Activated CD8-positive, alpha-beta memory T cell treated with anti-CD3 and anti-CD28 coated beads for 36 hours (primary cell): Measurements from ENCODE around the gene ZNF135. TPM values are rescaled to one million over a fixed set of nuclear protein-coding genes. Genes with fewer than 3 reads are reported as not detected.

ENCODE experiments used
- CTCF ChIA-PET: fragments of 350-600 bp; sonication (Branson Sonifier 250); formaldehyde crosslinking; loops from one replicate; lab custom pipeline; 2021; ENCODE audit warnings: antibody characterized with exemption; lab: Charles Lee
- POLR2A ChIA-PET: fragments of 350-600 bp; sonication (Branson Sonifier 250); formaldehyde crosslinking; loops from one replicate; lab custom pipeline; 2021; ENCODE audit warnings: antibody characterized with exemption; lab: Charles Lee
- total RNA-seq, 2 experiments: library from RNA; stranded (reverse); gene quantifications; one replicate each; pipeline ENCODE4 v1.2.3, GENCODE V29; 2021

The ZNF135 gene
- under 1 TPM; 0.71 to 0.78 TPM for total RNA-seq

DNA sequence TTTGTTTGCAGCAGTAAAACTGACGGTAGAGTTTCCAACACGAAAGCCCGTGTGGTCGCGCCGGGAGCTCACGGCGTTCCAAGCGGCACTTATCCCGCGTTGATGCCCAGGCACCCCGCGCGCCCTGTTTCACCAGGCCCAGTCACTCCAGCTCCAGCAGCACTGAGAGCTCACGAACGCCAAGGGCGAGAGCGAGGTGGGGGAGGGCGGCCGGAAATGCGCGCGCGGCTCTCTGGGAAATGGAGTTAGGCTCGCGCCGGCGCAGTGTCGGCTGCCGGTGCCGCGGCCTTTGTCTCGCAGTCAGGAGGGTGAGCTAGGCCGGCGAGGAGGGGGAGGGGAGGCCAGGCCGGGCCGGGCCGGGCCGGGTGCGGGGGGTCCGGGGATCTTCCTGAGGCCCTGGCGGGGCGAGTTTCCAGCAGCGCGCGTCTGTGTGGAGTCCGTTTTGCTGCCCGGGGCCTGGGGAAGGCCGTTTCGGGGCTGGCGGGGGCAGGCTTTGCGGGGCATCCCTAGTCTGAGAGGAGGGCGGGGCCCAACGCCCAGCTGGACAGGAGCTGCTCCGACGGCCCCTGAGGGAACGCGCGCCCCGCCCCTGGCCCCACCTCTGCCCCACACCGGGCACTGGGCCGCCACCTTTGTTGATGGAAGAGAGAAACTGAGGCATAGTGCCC, at the start of gene ZNF135:
Gene ZNF135, plus strand, starts transcription at position 280 of the 668 bp plus-strand sequence. CDS start 721 bp downstream, outside the sequence.
- POLR2A ChIA-PET: interaction anchor here (0.7 kb wide), 1 partner anchor 29 kb away, joined by 6 read pairs; no protein-coding TSS in a partner anchor

DNA sequence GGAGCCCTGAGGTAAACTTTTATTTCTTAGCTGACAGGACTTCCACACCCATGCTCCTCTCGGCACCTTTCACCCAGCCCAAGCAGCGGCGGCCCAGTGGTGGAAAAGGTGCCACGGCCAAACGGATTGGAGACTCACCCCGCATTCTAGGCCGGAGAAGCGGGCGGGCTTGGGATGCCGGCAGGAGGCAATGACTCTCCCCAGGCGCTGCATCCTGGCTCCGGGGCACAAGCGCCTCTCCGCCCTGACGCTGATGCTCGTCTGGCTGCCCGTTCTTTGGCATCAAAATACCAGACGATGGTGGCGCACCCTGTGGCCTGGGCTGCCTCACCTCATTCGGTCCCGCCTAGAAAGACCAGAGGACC, 49.8 kb upstream of the ZNF135 start:
- CTCF ChIA-PET: no interaction called here
- POLR2A ChIA-PET: no interaction called here

More for the DNA sequence above, at the start of gene ZNF135:
- CTCF ChIA-PET: no interaction called here

DNA sequence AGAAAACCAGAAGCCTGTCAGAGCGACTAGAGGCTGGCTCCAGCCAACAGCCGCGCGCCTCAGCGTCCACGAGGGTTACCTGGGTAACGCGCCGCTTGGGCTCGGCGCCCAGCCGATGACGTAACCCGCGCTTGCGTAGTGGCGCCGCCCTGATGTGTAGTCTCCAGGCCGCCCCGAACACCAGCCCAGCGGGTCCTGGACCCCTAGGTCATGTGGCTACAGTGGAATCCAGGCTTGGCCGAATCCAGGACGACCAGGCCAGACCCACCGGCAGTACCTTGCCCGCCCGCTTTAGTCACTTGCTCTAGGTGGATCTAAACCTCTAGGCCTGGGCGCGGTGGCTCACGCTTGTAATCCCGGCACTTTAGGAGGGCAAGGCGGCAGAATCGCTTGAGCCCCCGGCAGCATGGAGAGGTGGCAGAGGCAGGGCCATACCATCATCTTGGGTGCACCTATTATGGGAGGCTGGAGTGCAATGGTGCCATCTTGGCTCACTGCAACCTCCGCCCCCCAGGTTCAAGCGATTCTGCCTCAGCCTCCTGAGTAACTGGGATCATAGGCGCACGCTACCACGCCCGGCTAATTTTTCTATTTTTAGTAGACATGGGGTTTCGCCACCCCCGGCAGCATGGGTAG, 49.3 kb upstream of the ZNF135 start:
- POLR2A ChIA-PET: no interaction called here
- CTCF ChIA-PET: no interaction called here

DNA sequence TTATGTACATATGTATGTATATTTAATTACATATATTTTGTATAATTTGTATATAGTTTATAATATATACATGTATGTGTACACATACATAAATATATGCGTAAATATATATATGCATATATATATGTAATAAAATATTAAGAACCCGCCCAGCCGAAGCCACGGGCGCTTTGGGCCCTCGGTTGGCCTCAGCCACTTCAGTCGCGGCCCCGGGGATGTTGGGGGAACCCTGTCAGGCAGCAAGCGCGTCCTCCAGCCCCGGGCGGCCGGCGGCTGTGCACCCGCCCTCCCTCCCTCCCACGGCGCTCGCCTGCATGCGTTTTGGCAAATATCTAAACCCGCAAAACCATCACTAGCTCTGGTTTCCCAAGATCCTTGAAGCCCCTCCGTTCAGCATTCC, 48.6 kb upstream of the ZNF135 start:
- CTCF ChIA-PET: no interaction called here

DNA sequence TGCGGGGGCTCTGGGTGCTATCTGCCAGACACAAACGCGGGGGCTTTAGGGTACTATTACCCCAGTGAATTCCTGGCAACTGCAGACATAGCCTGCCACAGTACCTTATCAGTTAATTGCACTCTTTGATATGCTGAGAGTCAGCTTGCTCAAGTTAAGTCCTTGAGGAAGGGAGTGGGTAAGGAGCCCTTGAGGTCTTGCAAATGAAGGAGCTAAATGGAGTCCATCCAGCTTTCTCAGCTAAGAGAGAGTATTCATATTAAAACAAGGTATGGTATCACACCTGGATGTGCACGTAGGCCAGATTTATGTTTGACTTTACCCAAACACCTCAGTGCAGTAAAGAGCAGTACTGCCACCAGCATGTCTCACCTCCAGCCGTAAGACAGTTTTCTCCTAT, 44.9 kb upstream of the ZNF135 start:
- POLR2A ChIA-PET: no interaction called here

More for the DNA sequence above, 48.6 kb upstream of the ZNF135 start:
- POLR2A ChIA-PET: no interaction called here

DNA sequence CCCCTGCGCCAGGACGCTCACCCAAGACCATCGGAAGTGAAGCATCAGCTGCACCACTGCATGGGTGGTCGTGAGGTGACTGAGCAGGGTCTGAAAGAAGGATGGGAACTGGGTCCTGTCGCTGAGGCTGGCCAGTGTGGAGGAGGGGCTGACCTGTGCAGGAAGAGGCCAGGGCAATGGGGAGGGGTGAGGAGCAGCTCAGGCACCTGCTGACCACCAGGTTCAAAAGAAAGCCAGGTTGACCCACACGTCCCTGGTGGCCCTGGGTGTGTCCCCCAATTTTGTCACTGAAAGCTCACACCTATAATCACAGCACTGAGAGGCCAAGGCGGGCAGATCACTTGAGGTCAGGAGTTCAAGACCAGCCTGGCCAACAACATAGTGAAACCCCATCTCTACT, 39.0 kb upstream of the ZNF135 start:
- CTCF ChIA-PET: interaction anchor here (0.7 kb wide), 1 partner anchor 44 kb away, joined by 3 read pairs; no protein-coding TSS in a partner anchor
- POLR2A ChIA-PET: no interaction called here

More for the DNA sequence above, 44.9 kb upstream of the ZNF135 start:
- CTCF ChIA-PET: no interaction called here

DNA sequence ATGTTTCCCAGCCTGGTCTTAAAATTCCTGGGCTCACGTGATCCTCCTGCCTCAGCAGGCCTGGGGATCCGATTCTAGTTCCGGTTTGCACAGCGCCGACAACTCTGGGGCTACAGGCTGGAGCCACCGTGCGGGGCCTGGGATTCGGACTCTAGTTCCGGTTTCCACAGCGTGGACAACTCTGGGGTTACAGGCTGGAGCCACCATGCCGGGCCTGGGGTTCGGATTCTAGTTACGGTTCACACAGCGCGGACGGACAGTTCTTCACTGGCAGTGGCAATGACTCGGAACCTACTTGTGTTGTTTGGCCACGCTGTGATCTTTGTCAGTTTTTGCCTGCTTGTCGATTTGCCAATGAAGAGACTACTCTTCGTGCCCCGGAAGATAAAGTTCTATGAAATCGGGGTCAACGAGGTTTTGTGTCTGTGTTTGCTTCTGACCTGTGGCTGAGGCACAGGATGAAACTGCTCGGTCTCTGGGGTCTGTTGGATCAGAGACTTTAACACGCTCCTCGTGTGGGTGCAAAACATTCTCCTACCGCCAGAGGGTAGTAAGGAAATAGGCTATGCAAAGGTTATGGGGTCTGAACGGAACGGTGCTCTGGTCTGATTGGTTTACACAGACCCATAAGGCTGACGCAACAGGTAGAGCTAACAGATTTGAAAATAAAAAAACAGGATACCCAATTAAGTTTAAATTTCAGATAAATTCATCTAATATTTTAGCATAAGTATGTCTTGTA, 37.4 kb upstream of the ZNF135 start:
- CTCF ChIA-PET: interaction anchor here (0.7 to 1.2 kb wide), 4 partner anchors 9 to 137 kb away, joined by 3 to 4 read pairs (median 4); no protein-coding TSS in a partner anchor

DNA sequence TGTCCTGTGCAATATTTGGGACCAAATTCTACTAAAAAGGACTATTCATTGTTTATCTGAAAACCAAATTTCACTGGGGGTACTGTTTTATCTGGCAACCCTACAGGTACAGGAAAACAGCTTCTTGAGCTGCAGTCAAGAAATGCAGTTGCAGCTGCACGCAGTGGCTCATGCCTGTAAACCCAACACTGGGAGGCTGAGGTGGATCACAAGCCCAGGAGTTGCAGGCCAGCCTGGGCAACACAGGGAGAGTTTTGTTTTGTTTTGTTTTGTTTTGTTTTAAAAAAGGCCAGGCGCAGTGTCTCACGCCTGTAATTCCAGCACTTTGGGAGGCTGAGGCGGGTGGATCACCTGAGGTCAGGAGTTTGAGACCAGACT, 36.8 kb upstream of the ZNF135 start:
- ChIA-PET POLR2A (no interaction called here), CTCF (interaction anchor here (0.7 to 1.2 kb wide), 5 partner anchors 8 to 136 kb away, joined by 3 to 4 read pairs (median 4); partner anchors contain the start of gene ZNF329)

More for the DNA sequence above, 37.4 kb upstream of the ZNF135 start:
- POLR2A ChIA-PET: no interaction called here

DNA sequence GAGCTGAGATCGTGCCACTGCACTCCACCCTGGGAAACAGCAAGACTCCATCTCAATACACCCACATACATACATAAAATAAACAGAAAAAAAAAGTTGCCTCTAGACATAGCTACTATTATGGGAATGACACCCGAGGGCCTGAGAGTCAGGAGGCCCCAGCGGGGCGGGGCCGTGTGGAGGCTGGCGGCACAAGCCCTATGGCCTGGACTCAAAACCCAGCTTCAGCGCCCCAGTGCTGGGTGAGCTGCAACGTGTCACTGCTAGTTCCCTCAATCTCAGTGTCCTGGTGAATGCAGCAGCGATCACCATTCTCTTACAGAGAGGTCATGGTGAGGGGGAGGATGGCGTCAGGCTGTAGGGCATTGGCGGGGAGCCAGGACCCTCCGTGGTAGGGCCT, 34.4 kb upstream of the ZNF135 start:
- POLR2A ChIA-PET: no interaction called here
- CTCF ChIA-PET: interaction anchor here (1.1 kb wide), 1 partner anchor 131 kb away, joined by 3 read pairs; no protein-coding TSS in a partner anchor

DNA sequence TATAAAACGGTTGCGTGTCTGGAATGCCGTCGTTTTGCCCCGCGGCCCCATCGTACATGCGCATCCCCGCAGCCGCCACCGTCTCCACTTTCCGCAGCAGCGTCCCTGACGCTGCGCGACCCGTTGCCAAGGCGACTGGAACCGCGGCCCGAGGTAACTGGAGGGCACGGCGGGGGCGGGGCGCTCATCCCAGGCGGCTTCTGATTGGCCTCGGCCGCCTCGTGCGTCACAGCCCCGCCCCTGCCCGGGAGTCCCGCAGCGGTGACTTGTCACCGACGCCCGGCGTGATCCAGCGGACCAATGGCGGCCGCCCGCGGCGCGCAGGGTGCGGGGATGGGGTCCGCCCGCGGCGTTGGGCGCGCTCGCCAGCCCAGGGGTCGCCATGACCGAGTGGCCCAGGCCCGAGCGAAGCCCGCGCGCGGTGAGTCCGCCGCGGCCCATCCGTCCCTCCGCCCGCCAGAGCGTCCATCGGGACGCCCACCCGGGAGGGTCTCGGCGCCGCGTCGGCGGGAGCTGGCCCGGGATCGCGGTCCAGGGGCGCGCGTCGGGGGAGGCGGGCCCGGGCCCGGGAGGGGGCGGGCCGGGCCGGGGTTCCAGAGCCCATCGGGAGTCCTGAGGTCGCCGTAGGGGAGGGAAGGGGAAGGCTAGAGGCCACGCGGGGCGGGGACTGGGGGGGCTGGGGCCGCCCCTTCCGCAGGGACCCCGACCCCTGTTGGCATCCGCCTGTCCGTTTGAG, 25.2 kb upstream of the ZNF135 start, which contains the start of gene ZSCAN1:
Gene ZSCAN1, plus strand, starts transcription at position 285 of the 736 bp plus-strand sequence. CDS start 3,812 bp downstream, outside the sequence.
- CTCF ChIA-PET: no interaction called here
- POLR2A ChIA-PET: no interaction called here

DNA sequence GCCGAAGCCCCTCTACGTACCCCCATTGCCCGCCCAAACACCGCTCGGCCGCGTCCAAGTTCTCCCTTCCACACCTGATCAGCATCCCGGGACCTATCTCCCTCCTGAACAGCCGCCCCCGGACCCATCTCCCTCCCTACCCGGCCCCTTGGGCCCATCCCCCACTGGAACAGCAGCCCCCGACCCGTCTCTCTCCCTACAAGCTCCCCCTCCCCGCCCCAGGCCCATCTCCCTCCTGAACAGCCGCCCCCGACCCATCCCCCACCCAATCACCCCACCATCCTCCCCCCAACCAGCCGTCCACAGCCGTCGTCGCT, 24.6 kb upstream of the ZNF135 start:
- ChIA-PET CTCF (no interaction called here), POLR2A (no interaction called here)

DNA sequence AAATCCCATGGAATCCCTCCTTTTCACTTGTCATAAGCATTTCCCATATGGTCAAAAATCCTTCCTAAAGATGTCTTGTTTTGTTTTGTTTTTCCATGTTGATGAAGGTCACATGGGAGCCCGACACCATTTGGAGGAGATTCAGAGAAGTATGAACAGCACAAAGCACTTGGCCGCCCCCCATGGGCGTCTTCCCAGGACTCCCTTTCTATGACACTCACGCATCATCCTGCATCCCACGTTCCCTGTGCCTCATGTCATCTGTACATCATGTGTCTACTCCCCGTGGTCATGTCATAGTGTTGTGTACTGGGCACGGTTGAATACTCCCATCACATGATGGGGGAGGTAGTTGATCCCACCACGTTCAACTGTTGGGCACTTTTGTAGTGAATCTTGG, 23.2 kb upstream of the ZNF135 start:
- POLR2A ChIA-PET: no interaction called here
- CTCF ChIA-PET: no interaction called here

DNA sequence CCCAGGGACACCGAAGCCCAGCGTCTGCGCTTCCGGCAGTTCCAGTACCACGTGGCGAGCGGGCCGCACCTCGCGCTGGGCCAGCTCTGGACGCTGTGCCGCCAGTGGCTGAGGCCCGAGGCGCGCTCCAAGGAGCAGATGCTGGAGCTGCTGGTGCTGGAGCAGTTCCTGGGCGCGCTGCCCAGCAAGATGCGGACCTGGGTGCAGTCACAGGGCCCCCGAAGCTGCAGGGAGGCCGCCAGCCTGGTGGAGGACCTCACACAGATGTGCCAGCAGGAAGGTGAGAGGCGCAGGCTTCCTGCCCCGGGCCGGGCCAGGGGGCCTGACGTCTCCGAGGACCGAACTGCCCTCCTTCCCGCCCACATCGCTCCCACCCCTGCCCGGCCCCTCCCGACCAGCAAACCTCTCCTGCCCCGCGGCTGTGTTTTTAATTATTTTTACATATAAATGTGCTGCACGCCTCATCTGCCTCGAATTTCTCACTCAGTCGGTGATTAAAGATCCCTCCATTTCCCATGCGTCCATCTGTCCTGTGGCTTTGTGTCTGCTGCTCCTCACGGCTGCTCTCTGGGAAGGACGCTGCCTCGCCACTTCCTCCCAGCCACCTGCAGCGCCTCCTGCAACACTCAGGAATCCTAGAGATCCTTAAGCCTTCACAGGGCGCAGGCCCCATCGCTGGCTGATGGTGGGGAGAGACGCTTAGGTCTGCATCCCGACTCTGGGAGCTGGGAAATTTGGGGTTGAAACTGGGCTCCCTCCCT, 21.0 kb upstream of the ZNF135 start:
- CTCF ChIA-PET: no interaction called here
- POLR2A ChIA-PET: no interaction called here

DNA sequence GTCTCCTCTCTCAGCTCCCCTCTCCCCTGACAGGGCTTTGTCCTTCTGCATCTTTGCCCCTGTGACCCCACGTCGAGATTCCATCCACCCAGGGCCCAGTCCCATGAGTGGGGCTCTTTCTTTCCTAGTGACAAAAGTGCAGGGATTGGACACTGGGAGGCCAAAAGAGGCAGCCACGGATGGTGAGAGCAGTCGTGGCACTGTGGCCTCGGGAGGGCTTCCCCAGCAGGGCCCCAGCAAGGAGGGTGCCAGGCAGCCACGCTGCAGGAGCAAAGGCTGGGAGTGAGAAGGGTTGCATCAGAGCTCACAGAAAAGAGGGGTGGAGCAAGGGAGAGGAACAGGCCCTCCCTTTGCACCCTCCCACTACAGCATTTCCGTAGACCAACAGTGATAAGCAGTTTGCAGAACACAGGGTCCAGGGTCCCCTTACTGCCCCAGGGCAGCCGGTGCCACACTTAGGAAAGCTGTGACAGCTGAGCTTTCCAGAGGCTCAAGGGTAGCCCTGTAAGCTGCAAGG, 20.3 kb upstream of the ZNF135 start:
- ChIA-PET POLR2A (no interaction called here), CTCF (no interaction called here)

DNA sequence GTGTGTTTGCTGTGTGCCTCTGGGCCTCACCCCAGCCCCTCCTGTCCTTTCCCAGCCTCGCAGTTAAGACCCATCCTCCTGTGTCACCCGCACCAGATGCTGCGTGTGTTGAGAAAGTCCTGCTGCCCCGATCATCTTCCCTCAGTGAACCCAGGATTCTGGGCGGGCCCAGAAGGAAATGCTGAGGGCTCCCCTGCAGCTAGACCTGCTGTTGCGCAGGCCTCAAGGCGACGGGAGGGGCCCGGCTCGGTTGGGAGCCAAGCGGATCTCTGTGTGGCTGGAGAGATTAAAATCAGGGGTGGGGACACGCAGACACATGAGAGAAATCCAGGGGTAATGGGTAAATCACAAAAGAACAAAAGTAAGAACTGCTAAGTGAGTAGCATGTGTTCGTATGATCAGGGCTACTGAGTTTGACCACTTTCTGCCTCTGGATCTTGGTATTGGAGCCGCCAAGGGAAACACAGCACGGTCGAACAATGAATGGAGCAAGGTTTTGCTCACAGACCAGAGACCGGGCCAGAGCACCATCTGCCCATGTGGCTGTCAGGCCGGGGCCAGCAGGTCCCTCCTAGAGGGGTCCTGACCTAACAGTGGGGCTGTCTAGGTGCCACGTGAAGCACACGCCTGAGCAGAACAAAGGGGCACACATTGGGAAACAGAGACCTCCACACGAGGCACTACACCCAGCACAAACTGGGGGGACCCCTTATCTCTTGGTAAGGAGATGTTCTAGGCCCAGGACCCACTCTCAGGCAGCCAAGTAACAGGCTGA, 18.1 kb upstream of the ZNF135 start:
- ChIA-PET POLR2A (no interaction called here), CTCF (no interaction called here)

DNA sequence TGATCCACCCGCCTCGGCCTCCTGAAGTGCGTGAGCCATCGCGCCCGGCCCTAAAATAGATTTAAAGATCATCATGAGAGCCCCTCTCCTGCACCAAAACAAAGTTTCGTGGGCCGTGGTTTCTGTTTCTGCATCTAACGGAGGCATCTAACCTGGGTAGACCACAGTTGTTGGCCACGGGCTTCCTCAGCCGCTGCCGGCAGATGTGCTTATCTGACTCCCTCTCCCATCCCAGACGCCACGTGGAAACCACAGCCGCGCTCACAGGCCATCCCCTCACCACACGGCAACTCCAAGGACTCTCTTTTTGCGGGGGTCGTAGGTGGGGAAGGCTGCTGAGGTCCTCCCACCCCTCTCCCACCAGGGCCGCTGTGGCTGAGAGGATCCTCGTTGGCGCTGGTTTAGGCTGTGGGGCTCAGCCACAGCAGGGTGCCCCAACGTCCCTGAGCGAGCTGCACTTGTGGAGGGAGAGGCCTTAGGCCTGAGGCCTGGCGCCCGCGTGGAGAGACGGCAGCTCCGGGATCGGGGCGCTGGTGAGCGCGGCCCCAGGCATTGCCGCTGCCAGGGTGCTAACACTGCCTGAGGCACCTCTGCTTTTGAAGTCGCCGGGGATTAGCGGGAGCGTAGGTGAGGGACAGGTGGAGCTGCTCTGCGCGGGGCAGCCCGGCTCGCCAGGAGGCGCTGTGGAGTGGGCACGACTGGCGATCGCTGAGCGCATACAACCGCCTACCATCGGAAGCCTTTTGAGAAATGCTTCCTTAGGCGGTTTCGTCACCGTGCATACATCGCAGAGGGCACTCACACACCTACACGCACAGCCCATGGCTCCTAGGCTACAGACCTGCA, 16.4 kb upstream of the ZNF135 start:
- POLR2A ChIA-PET: no interaction called here
- CTCF ChIA-PET: no interaction called here

DNA sequence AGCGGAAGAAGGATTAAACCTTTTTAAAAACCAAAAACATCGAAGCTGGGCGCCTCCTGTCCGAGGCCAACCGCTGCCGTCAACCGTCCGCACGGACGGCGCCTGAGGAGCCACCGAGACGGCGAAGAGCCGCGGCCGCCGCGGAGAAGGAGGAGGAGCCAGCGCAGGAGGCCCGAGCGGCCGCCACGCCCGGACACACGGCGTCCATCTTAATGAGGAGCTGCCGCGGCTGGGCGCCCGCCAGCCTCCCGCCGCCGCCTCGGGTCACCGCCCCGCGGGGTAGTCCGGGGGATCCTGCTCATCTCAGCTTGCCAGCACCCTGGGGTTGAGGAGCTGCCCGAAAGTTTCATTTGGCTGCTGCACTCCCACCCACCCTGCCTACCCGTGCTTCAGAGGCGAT, 14.7 kb upstream of the ZNF135 start:
- CTCF ChIA-PET: interaction anchor here (0.6 kb wide), 1 partner anchor 32 kb away, joined by 3 read pairs; no protein-coding TSS in a partner anchor

More for the DNA sequence above, 14.7 kb upstream of the ZNF135 start:
- POLR2A ChIA-PET: no interaction called here
